GM10248 (cell line): ENCODE data around the gene SDR39U1.

Experiments
- CTCF ChIA-PET: fragments of 300-600 bp; sonication (Branson Sonifier 250); formaldehyde crosslinking; extraction: SDS; loops from one replicate; lab custom pipeline; 2021; ENCODE audit warnings: antibody characterized with exemption; lab: Yijun Ruan, JAX
- POLR2A ChIA-PET: fragments of 350-650 bp; sonication (Branson Sonifier 250); formaldehyde crosslinking; extraction: SDS; loops from one replicate; lab custom pipeline; 2020; ENCODE audit warnings: antibody characterized with exemption; lab: Yijun Ruan, JAX
- DNase-seq: peaks from one replicate; pipeline ENCODE4 v3.0.0; 2012; ENCODE audit errors: extremely low spot score
- CTCF ChIP-seq: IDR thresholded peaks from 2 replicates; pipeline ENCODE4 v1.5.1; 2012; ENCODE audit warnings: mild to moderate bottlenecking, low read depth; ENCODE audit errors: extremely low read depth, missing control alignments, control extremely low read depth

SDR39U1 gene

GRCh38 chr14:24441485-24441884 is 1.1 kb downstream of the SDR39U1 start:
- ChIA-PET CTCF (interaction anchor here (0.9 to 4.9 kb wide), 6 partner anchors 10 to 133 kb away, joined by 3 to 69 read pairs (median 6); partner anchors contain the start of genes ADCY4, CIDEB and LTB4R), POLR2A (interaction anchor here (1.2 to 2.5 kb wide), 3 partner anchors 10 to 133 kb away, joined by 3 to 12 read pairs (median 8); partner anchors contain the start of genes CBLN3 and KHNYN)
- TF ChIP-seq CTCF: no peak
- DNase-seq: no peak

GRCh38 chr14:24440606-24441399 is 1.8 kb downstream of the SDR39U1 start:
- no peak for TF ChIP-seq CTCF
- ChIA-PET POLR2A (interaction anchor here (1.6 to 2.5 kb wide), 2 partner anchors 11 to 132 kb away, joined by 3 to 12 read pairs; partner anchors contain the start of genes CBLN3 and KHNYN), CTCF (interaction anchor here (1.0 to 4.9 kb wide), 5 partner anchors 9 to 132 kb away, joined by 3 to 69 read pairs (median 9); partner anchors contain the start of genes ADCY4, CIDEB and LTB4R)
- no peak for DNase-seq

- TF ChIP-seq CTCF: no peak
- ChIA-PET CTCF (interaction anchor here (4.2 to 4.9 kb wide), 2 partner anchors 8 to 107 kb away, joined by 43 to 69 read pairs; partner anchors contain the start of gene ADCY4), POLR2A (interaction anchor here (2.5 kb wide), 1 partner anchor 10 kb away, joined by 12 read pairs; the partner anchor contains the start of genes CBLN3 and KHNYN)
- no peak for DNase-seq
Observed at GRCh38 chr14:24439830-24440605, 2.6 kb downstream of the SDR39U1 start.

- POLR2A ChIA-PET: no interaction called here
- CTCF ChIA-PET: interaction anchor here (4.2 to 4.9 kb wide), 2 partner anchors 7 to 107 kb away, joined by 43 to 69 read pairs; partner anchors contain the start of gene ADCY4
- no peak for DNase-seq
- TF ChIP-seq CTCF: no peak
Observed at GRCh38 chr14:24439257-24439656, 3.3 kb downstream of the SDR39U1 start.

- no peak for DNase-seq
- ChIA-PET POLR2A (interaction anchor here (1.4 kb wide), 1 partner anchor 105 kb away, joined by 3 read pairs; no protein-coding TSS in a partner anchor), CTCF (interaction anchor here (1.1 to 10.2 kb wide), 5 partner anchors 12 to 203 kb away, joined by 3 to 629 read pairs (median 41); partner anchors contain the start of genes ADCY4, CIDEB, LTB4R and LTB4R2)
- no peak for TF ChIP-seq CTCF
Observed at GRCh38 chr14:24438223-24439097, 4.1 kb downstream of the SDR39U1 start.
